Left cardiac atrium (tissue), 4 donors: ENCODE data around the gene PIAS2. TPM values are rescaled to one million over a fixed set of nuclear protein-coding genes. Genes with fewer than 3 reads are reported as not detected.

Experiments used
- ATAC-seq, 2 donors: fragments of 200-7000 bp; cut with Tn5 transposase; one replicate each; pipeline ENCODE4 v1.9.1; 2020; ENCODE audit warnings: mild to moderate bottlenecking in 2 of 2, moderate library complexity in 2 of 2
- DNase-seq: peaks from one replicate; pipeline ENCODE4 v3.0.0-alpha.2; 2020
- intact Hi-C, 2 donors: fragments of 100-400 bp; cut with DNase I; formaldehyde crosslinking; loops; one replicate each; pipeline versions ENCODE4 v1.14.1 to v1.15.1; 2022 to 2023
- total RNA-seq, 2 donors: library from RNA; stranded (reverse); fragmentation: NEBNext Ultra II Directional; extraction: Animal tissue kit (Norgen Biotek cat#: 25700); gene quantifications; one replicate each; pipeline ENCODE4 v1.2.1, GENCODE V29; 2021
- donor health status: DM: no; HTN: yes; CAD: no.
- donor health status: DM: no; HTN: yes; CAD: no; lungs with severe emphysema.
- donor health status: DM: yes; HTN: yes; CAD: no.
- donor health status: Dilated cardiomyopathy.

Gene PIAS2
- total RNA-seq, 2 donors from 2014 or later, result 28.5 to 36.6 TPM

GRCh38 chr18:46789088-46789487 lies 128.2 kb downstream of the PIAS2 start:
- ATAC-seq, result no peak
- no peak for DNase-seq
- intact Hi-C loops, result no loop called here

GRCh38 chr18:46787674-46788073 lies 129.6 kb downstream of the PIAS2 start:
- intact Hi-C loops, result no loop called here
- no peak for DNase-seq
- ATAC-seq, result no peak

DNA sequence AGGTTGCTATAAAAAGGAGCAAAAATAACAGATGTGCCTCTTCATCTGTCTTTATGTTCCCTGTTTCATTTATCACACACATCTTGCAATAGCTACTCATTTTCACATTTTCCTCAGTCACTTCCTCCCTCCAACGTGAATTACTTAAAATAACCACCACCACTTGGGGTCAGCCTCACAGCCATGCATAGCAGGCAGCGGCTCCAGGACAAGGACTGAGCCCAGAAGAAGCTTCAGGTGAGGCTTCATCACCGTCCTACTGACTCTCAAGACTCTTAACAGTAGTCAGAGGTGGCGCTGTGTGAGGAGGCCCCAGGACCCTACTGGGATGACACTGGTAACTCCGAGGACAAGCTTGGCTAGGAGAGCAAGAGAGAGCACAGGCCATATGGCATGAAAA lies 144.9 kb downstream of the PIAS2 start:
- DNase-seq (no peak), ATAC-seq (no peak)
- intact Hi-C loops, result no loop called here

GRCh38 chr18:46771141-46771540 lies 146.2 kb downstream of the PIAS2 start:
- no peak for DNase-seq
- no peak for ATAC-seq
- intact Hi-C loops, result no loop called here

DNA sequence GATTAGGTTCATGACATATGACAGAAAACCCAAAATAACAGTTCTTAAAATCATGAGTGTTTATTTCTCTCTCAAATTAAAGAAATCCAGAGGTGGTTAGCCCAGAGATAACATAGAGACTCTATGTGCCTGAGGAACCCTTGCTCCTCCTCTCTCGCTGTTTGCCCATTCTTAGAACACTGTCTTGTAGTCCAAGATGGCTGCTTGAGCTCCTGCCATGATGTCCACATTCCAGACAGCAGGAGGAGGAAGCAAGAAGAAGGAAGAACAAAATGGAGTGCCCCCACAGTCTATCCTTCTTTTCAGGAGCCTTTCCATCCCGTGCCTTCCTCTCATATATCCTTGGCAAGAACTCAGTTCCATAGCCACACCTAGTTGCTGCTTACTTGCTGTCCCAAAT lies 146.6 kb downstream of the PIAS2 start:
- DNase-seq (no peak), ATAC-seq (no peak)
- intact Hi-C loops, result no loop called here

GRCh38 chr18:46768166-46768921 lies 149.0 kb downstream of the PIAS2 start:
- DNase-seq (peak; percentile 31), ATAC-seq (peak; percentile 94)
- intact Hi-C loops, result no loop called here

DNA sequence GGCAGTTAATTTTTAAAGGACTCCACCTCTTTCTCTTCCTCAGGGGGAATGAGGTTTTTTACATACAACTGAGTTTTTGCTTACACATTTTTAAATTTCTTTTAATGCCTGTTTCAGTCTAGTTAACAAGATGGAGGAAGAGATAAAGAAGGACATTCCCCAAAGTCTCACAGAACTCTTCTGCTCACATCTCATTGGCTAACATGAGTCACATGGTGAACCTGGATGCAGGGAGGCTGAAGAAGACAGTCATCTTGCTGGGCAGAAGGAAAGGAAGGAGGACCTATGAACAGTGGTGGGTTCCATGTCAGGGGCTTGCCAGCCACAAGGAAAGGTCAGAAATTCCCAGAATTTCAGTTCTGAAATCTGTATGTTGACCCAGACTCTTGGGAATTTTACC lies 150.1 kb downstream of the PIAS2 start:
- no peak for ATAC-seq
- DNase-seq, result no peak

DNA sequence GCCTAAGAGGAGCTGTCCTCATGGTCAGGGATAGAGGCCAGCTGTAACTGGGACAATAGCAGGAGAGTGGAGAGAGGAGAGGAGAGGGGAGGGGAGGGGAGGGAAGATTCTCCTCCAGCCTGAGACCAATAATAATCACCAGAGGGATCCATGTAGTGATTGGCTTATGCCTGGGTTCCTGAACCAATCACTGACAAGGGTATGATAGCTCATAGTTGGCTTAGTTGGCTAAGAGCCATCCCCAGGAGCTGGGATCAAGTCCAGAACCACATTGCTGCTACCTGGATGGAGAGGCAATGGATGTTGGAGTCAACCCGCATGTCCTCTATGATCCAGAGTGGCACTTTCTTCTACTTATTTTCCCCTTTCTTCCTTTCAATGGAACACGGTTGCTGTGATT lies 152.7 kb downstream of the PIAS2 start:
- ATAC-seq (no peak), DNase-seq (no peak)
- intact Hi-C loops, result no loop called here

More for the DNA sequence above, 150.1 kb downstream of the PIAS2 start:
- intact Hi-C loops, result no loop called here

- ATAC-seq (no peak), DNase-seq (no peak)
- intact Hi-C loops, result no loop called here
Observed at GRCh38 chr18:46761059-46761769, 156.1 kb downstream of the PIAS2 start.

- ATAC-seq (no peak), DNase-seq (no peak)
- intact Hi-C loops, result no loop called here
Observed at GRCh38 chr18:46759890-46760289, 157.4 kb downstream of the PIAS2 start.

GRCh38 chr18:46756559-46757201 lies 160.6 kb downstream of the PIAS2 start, which contains the start of gene ST8SIA5:
Gene ST8SIA5, minus strand, starts transcription at chr18:46757053. Its CDS starts 545 bp downstream, at chr18:46756508.
- intact Hi-C loops, result no loop called here
- ATAC-seq (peak; percentile 51 to 61), DNase-seq (peak; percentile 30)

GRCh38 chr18:46756025-46756558 lies 161.2 kb downstream of the PIAS2 start:
- ATAC-seq (peak; percentile 20 to 29), DNase-seq (no peak)
- intact Hi-C loops, result no loop called here

- peak; percentile 14 to 19 for ATAC-seq
- intact Hi-C loops, result no loop called here
- DNase-seq, result no peak
Observed at GRCh38 chr18:46755315-46756024, 161.8 kb downstream of the PIAS2 start.

- ATAC-seq (peak in 1 of 2 donors; percentile 10), DNase-seq (no peak)
- intact Hi-C loops, result no loop called here
Observed at GRCh38 chr18:46754661-46755292, 162.5 kb downstream of the PIAS2 start.

- ATAC-seq, result no peak
- intact Hi-C loops, result no loop called here
- DNase-seq, result no peak
Observed at GRCh38 chr18:46754188-46754587, 163.1 kb downstream of the PIAS2 start.
